OCI-M1 (cell line): ENCODE measurements around the gene SHB.
A peak's percentile ranks its signal among the peaks of the same experiment; 100 is the strongest.

Experiments
- DNase-seq: peaks from one replicate; lab custom pipeline; 2025; lab: John Stamatoyannopoulos, UW

SHB gene

DNA sequence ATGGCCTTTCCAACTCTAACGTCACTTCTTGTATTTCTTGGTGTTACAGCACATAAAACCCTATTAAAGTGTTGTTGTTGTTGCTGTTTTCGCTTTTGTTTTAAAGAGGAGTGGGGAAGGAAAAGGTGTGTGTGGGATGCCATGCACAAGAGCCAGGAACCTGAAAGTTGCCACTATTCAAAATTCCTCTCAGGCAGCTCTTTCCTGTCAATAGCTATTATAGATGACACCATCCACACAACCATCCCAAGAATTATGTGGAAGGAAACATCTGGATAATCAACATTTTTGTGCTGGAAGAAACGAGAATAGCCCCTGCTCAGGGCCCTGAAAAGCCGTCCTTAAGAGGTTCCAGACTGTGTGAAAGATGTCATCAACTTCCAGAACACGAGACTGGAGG is 79.3 kb downstream of the SHB start:
- no peak for DNase-seq

DNA sequence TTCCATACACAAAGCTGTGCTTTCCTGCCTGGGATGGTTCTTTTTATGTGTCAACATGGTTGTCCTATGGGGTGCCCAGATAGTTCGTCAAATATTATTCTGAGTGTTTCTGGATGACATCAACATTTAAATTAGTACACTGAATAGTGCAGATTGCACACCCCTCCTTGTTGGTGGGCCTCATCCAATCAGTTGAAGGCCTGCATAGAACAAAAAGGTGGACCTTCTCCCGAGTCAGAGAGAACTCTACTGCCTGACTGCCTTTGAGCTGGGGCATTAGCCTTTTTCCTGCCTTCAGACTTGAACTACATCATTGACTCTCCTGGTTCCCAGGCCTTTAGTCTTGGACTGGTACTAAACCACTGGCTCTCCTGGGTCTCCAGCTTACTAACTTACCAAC is 80.4 kb downstream of the SHB start:
- no peak for DNase-seq

GRCh38 chr9:37988041-37988440 is 81.0 kb downstream of the SHB start:
- DNase-seq: no peak

DNA sequence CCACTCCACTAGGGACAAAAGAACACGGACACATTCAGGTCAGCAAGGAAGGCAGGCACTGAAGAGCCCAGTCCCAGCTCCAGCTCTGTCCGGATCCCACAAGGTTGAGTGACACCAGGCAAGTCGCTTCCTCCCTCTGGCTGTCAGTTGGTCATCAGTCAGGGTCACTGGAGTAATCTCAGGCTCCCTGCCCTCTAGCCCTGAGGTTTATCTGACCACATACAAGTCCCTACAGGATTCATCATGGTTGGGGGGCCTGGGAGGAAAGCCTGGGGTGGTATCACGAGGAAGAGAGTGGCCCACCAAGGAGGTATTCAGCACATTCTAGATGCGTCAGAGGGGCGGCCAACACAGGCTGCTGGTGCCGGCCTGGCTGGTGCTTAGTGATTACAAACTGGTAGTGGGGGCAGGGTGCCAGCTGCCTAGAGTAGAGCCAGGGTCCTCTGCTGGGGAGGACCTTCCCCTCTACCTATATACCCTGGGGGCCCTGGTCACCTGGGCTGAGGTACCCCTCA is 81.5 kb downstream of the SHB start:
- peak; percentile 8 for DNase-seq

- DNase-seq: no peak
Measured at GRCh38 chr9:37986771-37987258, 82.2 kb downstream of the SHB start.

- no peak for DNase-seq
Measured at GRCh38 chr9:37986001-37986400, 83.0 kb downstream of the SHB start.

DNA sequence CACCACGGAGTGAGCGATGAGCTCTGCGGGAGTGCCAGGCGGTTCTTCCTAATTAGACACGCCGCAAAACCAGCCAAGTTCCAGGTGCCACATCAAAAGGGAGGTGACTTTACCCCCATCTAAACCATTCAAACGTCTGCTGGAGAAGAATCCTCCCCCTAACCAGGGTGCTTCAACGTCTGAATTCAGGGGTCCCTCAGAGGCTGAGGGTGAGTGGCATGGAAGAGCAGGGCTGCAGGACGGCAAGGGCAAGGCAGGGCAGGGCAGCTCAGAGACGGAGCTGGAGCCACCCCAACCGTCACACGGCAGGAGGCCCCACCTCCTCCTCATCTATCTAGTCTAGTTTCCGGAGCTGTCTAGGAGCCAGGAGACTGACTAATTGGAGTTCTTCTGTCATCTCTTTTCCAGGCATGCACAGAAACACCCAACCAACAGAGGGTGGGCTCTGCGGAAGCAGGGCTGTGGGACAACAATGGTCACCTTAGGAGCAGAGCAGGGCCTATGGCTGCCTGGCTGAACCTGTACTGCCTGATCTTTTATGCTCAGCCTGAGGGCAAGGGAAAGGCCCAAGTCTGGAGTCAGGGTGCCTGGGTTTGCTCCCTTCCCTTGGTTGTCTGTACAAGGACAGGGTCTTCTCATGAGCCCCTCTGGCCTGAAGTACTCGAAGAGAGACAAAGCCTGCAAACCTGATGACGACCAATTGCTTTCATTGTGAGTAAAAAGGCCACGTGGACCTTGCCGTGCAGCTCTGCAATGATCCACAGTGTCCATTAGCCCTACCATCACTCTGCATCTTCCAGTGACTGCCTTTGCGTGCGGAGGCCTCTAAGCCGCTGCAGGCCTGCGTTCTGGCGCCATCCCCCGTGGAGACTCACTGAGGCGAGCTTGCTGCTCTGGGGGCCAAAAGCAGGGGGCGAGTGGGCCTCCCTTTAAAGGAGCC is 84.1 kb downstream of the SHB start:
- DNase-seq: no peak

DNA sequence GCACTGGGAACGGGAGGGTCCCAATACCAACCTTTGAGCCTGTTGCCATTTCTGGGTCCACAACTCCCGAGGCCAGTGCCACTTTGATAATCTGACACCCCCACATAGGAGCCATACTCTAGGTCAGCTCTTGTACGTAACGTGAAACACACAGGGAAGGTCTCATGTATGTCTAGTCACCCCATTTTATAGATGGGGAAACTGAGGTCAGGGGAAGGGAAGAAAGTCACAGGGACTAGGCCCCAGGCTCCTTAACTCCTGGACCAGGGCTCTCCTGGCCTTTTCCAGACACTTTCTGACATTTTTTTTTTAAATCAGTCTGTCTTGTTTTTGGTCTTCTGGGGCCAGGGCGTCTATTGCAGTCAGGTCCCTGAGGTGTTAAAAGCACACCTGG is 84.8 kb downstream of the SHB start:
- DNase-seq: no peak

DNA sequence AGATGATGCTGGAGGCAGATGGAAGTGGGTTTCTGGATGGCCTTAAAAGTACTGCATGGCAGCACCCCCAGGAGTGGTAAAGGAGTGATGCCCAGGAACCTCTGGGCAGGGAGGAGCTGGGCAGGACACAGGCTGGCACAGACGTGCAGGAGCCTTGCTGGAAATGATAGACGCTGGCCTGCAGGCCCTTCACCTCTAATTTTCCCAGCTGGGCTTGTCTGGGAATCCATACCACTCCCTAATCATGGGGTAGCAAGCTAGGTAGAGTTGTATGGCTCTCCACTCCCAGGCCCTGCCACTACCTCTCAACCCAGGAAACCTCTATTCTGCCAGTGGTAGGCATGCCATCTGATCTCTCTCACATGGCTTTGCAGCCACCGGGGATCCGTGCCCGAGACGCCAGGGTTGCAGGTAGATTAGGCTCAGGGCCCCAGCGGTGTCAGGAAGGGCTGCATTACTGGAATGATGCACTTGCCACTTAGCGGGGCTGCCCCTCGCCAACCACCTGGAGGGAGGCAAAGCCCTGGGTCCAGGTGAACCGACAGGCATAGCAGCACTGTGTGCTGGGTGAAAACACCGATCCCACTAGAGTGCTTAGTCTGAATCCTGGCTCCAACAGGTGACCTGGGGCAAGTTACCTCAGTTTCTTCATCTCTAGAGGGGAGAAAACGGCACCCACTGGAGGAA is 85.5 kb downstream of the SHB start:
- DNase-seq: no peak

- DNase-seq: no peak
Measured at GRCh38 chr9:37979844-37980243, 89.2 kb downstream of the SHB start.

- DNase-seq: no peak
Measured at GRCh38 chr9:37978983-37979382, 90.0 kb downstream of the SHB start.

- DNase-seq: no peak
Measured at GRCh38 chr9:37978481-37978864, 90.6 kb downstream of the SHB start.

DNA sequence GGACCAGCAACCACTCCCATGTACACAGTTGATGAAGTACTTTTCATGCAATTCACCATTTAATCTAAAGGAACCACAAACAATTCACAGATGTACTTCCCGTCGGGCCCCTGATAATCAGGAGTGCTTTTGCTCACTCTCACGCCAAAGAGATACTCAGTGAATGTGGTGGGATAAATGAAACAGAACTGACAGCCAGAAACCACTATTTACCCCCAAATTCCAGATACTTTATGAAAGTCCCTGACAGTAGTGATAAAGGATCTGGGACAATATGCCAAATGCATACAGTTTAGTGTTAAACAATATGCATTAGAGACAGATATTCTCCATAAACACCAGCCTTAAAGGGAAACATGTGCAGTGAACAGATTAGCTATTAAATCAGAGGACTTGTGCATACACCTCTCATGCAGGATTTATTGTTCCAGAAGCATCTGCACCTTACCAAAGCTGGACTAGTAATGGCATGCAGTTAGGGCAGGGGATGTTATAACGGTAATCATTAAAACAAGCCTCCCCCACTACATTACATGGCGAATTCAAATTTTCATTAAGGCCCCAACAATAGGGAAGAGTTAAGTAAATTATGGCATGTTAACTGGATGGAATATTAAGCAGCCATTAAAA is 91.1 kb downstream of the SHB start:
- peak; percentile 33 for DNase-seq

DNA sequence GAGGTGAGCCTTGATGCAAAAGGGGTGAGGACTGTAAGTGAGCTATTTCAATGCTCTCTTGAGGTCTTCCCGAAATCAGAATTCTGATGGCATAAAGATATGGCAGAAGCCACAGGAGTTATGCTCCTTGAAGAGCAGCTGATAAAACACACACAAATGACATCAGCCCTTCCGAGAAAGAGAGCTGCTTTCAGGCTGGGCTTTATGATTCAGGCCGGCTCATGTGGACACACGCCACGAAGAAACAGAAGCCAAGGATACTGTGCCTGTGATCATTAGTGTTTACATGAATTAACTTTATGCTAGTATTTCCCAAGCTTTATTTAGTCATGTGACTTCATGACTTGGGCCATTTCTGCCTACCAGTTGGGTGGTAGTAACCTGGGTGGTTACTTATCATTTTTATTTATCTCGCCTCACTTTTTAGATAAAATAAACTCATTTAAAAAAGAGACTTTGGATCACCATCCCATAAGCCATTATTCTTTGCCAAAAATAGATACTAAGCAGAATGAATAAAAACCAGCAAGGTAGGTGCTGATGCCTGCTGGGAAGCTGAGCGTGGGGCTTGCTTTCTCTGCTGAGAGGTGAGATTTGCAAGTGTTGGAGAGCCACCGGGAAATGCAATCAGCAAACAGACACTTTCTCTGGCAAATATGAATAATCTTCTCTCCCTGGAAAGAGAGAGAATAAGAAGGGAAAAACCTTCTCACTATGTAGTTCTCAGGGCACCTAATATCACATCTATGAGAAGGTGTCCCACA is 92.1 kb downstream of the SHB start:
- peak; percentile 75 for DNase-seq

- DNase-seq: no peak
Measured at GRCh38 chr9:37975639-37976038, 93.4 kb downstream of the SHB start.

GRCh38 chr9:37974506-37975173 is 94.4 kb downstream of the SHB start:
- DNase-seq: no peak

DNA sequence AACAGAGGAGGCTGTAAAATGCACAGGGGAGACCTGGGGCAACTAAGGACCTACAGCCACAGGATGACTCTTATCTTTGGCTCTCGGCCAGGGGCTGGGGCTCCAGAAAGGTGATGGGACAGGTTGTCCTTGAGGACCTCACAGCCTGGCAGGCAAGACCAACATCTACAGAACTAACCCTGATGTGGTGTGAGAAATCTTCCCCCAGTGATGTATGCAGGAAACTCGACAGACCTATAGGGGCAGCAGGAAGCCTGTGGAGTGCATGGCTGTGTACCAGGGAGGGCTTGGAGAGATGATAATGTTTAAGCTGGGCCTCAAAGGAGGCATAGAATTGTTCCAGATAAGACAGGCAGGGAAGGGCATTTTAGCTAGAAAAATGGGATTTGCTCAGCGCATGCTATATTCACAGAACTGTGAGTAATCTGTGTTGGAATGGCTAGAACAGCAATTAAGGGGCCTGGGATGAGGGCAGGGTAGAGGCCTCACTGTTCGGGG is 96.6 kb downstream of the SHB start:
- peak; percentile 20 for DNase-seq

DNA sequence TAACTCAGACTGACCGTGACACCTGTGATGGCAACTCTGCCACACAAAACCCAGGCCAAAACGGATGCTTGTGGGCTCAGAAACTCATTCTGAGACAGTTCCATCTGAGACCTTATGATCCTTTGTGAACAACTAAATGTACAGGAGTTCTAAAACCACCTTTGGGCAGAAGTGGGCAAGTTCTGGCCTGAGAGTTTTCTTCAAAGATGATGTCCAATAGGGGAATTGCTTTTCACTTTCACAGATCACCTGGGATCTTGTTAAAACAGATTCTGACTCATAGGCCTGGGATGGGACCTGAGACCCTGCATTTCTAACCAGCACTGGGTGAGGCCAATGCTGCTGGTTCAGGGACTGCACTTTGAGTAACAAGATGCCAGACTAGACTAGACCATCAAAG is 97.3 kb downstream of the SHB start:
- DNase-seq: no peak

DNA sequence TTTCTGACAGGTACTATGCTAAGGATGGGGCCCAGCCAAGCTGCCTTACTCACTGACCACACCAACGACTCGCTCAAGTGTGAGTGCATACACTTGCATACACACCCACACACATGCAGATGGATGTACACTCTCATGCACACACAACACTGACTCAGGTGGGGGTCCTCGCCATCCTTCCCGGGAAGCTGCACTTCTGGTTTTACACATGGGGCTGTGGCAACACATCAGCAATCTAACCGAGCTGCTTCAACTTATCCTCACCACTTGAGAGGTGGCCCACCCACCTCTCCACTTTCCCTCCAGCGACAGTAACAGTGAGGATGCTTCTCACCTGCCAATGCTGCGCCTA is 97.9 kb downstream of the SHB start:
- DNase-seq: no peak

DNA sequence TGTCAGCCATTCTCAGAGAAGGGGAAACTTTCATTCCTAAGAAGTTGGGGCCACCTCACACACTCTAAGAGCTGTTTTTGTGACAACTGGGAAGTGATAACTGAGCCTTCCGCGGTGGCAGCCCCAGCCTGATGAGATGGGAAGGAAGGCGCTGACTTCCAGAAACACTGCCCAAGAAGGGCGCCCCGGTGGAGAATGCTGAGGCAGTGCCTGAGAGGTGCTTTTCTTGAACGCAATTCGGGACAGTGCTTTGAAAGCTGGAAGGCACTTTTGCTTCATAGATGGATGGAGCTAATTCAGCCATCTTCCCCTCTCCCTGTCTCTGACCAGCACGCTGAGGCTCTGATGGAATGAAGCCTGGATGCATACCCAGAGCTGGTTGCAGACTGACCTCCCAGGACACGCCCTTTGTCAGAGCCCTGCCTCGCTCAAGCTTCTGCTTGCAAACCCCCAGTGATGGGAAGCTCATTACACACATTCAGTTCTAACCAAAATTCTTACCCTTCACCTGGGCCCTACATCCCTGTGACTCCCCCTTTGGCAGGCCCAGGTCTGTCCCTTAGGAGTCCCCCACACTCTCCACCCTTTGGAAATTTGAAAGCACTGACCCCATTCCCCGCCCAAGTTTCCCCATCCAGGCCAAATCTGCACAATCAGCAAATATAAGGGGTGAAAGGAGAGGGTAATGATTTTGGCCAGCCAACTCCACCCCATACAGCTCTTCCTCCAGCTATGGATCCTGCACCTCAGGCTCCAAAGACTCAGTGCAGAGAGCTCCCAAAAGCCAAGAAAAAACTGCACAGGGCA is 98.5 kb downstream of the SHB start:
- no peak for DNase-seq
